Measurements from ENCODE around the gene RANBP3. TPM values are rescaled to one million over a fixed set of nuclear protein-coding genes. Genes with fewer than 3 reads are reported as not detected.
A peak's percentile ranks its signal among the peaks of the same experiment; 100 is the strongest.

Gene RANBP3
- total RNA-seq, 3 donors from 2014 or later = 54.4 to 66.2 (median 64.9) TPM

- intact Hi-C loops (cut with DNase I; ENCODE audit: low total_unique reads) = no loop called here
- Histone ChIP-seq H3K27me3 (no peaks in the 10 kb centered on the region), H3K27ac (no peak overlapping the region), H3K9me3 (no peaks in the 10 kb centered on the region), H3K4me3 (no peak overlapping the region), H3K4me1 (no peaks in the 10 kb centered on the region), H3K36me3 (no peaks in the 10 kb centered on the region)
- DNase-seq (ENCODE audit: low spot score in 2 of 2) = no peak
- TF ChIP-seq, protein P1, sequence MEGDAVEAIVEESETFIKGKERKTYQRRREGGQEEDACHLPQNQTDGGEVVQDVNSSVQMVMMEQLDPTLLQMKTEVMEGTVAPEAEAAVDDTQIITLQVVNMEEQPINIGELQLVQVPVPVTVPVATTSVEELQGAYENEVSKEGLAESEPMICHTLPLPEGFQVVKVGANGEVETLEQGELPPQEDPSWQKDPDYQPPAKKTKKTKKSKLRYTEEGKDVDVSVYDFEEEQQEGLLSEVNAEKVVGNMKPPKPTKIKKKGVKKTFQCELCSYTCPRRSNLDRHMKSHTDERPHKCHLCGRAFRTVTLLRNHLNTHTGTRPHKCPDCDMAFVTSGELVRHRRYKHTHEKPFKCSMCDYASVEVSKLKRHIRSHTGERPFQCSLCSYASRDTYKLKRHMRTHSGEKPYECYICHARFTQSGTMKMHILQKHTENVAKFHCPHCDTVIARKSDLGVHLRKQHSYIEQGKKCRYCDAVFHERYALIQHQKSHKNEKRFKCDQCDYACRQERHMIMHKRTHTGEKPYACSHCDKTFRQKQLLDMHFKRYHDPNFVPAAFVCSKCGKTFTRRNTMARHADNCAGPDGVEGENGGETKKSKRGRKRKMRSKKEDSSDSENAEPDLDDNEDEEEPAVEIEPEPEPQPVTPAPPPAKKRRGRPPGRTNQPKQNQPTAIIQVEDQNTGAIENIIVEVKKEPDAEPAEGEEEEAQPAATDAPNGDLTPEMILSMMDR (IDR thresholded peaks at IDR 0.05) = peak in 1 of 3 donors; percentile 13
- no peak for TF ChIP-seq POLR2A (IDR thresholded peaks at IDR 0.05)
- no peak for TF ChIP-seq POLR2AphosphoS5 (IDR thresholded peaks at IDR 0.05)
Observed at GRCh38 chr19:6018786-6019185, 40.8 kb upstream of the RANBP3 start.

DNA sequence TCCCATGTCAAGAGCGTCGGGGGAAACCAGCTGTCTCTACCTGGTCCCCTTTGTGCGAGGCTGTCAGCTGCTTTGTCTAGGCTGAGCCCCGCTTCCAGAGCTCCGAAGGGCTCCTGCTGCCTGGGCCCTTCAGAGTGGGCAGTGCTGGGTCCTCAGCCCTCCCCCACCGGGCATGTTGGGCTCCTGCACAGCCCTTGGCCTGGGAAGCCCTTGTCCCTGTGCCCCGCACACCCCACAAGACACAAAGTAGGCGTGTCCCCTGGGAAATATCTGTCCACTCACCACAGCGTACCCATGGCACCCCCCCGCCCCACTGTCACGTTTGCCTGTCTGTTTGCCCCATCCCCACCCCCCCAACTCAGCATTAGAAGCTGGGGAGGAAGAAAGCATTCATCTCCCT is 39.6 kb upstream of the RANBP3 start:
- Histone ChIP-seq H3K27me3 (no peaks in the 10 kb centered on the region), H3K9me3 (no peaks in the 10 kb centered on the region), H3K27ac (no peak overlapping the region), H3K36me3 (no peaks in the 10 kb centered on the region), H3K4me3 (no peak overlapping the region), H3K4me1 (no peaks in the 10 kb centered on the region)
- DNase-seq (ENCODE audit: low spot score in 2 of 2) = no peak
- TF ChIP-seq POLR2AphosphoS5 (IDR thresholded peaks at IDR 0.05) = no peak
- TF ChIP-seq POLR2A (IDR thresholded peaks at IDR 0.05) = no peak
- TF ChIP-seq, protein P1 (IDR thresholded peaks at IDR 0.05) = no peak
- intact Hi-C loops (cut with DNase I; ENCODE audit: low total_unique reads) = no loop called here

DNA sequence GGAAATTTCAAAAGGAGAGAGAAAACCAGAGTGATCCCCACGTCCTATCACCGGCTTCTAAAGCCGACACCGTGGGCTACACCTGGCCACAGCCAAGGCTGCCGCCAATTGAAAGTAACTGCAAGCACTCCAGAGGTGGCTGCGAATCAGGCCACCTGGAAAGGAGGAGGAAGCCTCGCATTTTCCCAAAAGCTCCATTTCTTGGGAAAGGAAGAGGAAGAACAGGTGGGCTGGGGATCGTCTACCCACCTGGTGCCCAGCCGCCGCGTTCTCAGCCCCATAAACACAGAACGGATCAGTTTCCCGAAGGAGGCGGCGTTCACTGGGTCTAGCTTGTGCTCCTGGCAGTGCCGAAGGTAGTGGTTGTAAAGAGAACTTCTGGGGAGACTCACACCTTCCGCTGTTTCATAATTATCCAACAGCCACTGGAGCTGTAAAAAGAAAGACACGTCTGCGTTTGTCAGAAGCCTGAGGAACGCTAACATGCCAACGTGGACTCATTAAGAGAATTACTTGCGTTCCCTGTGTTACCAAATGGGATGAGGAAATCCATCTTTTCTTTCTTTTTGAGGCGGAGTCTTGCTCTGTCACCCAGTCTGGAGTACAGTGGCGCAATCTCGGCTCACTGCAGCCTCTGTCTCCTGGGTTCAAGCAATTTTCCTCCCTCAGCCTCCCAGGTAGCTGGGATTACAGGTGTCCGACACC is 38.1 kb upstream of the RANBP3 start:
- intact Hi-C loops (cut with DNase I; ENCODE audit: low total_unique reads) = no loop called here

GRCh38 chr19:6014551-6015135 is 36.7 kb upstream of the RANBP3 start:
- H3K36me3 ChIP-seq = no peaks in the 10 kb centered on the region
- no peaks in the 10 kb centered on the region for H3K27me3 ChIP-seq
- H3K4me1 ChIP-seq = no peaks in the 10 kb centered on the region
- no peak for DNase-seq (ENCODE audit: low spot score in 2 of 2)
- H3K27ac ChIP-seq = no peak overlapping the region
- TF ChIP-seq POLR2AphosphoS5 (IDR thresholded peaks at IDR 0.05) (no peak), POLR2A (IDR thresholded peaks at IDR 0.05) (no peak)
- TF ChIP-seq, protein P1 (IDR thresholded peaks at IDR 0.05) = no peak
- intact Hi-C loops (cut with DNase I; ENCODE audit: low total_unique reads) = no loop called here
- no peaks in the 10 kb centered on the region for H3K9me3 ChIP-seq
- H3K4me3 ChIP-seq = no peak overlapping the region

More for the DNA sequence above, 38.1 kb upstream of the RANBP3 start:
- Histone ChIP-seq H3K27ac (no peak overlapping the region), H3K4me3 (no peak overlapping the region), H3K36me3 (no peaks in the 10 kb centered on the region), H3K27me3 (no peaks in the 10 kb centered on the region), H3K4me1 (no peaks in the 10 kb centered on the region), H3K9me3 (no peaks in the 10 kb centered on the region)
- TF ChIP-seq, protein P1 (IDR thresholded peaks at IDR 0.05) = no peak
- TF ChIP-seq POLR2A (IDR thresholded peaks at IDR 0.05) = no peak
- TF ChIP-seq POLR2AphosphoS5 (IDR thresholded peaks at IDR 0.05) = no peak
- DNase-seq (ENCODE audit: low spot score in 2 of 2) = no peak

DNA sequence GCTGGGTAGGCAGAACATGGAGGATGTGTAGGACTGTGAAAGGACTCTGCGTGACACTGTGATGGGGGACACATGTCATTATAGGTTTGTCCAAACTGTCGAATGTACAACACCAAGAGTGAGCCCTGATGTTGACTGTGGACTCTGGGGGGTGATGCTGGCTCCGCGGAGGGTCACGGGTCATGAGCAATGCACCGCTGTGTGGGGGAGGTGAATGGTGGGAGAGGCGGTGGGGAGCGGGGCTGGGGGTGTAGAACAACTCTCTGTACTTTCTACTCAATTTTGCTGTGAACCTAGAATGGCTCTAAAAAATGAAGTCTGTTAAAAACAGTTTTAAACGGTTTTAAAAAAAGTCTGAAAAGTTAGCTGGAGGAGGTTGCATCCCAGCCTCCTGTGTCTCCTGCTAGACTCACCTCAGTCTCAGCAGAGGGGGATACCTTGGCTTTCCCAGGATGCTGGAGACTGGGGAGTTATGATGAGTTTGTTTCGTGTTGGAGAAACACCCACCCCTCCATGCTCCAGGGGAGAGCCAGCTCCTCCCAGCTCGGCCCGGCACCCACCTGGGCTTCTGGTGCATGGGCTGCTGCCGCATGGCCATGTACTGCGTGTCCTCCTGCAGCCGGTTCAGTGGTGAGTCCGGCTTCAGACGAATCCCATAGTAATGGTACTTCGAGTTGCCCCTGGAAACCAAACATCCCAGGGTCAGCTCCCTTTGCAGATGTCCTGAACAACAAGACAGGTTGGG is 34.7 kb upstream of the RANBP3 start:
- H3K9me3 ChIP-seq = no peaks in the 10 kb centered on the region
- no peaks in the 10 kb centered on the region for H3K36me3 ChIP-seq
- H3K27ac ChIP-seq = no peak overlapping the region
- intact Hi-C loops (cut with DNase I; ENCODE audit: low total_unique reads) = no loop called here
- no peaks in the 10 kb centered on the region for H3K27me3 ChIP-seq
- H3K4me1 ChIP-seq = no peaks in the 10 kb centered on the region
- no peak overlapping the region for H3K4me3 ChIP-seq
- DNase-seq (ENCODE audit: low spot score in 2 of 2) = no peak
- TF ChIP-seq, protein P1 (IDR thresholded peaks at IDR 0.05) = no peak
